Activated CD4-positive, alpha-beta T cell treated with anti-CD3 and anti-CD28 coated beads, Interleukin-2, amount 50 U/mL, for 24 hours (primary cell): ENCODE results near the gene LRRC14B.
"Not testable (repeated sequence)": the region's sequence is repeated elsewhere in the genome, so short reads cannot be mapped to it uniquely, and the experiment has no call there.

Source experiments
- DNase-seq, 2 donors: peaks; one replicate each; pipeline ENCODE4 v3.0.0-alpha.2; 2020; ENCODE audit warnings: low read depth in 1 of 2, low spot score in 1 of 2

Gene LRRC14B

GRCh38 chr5:191949-192690, 825 bp downstream of the LRRC14B start:
- no peak for DNase-seq

- DNase-seq: no peak
These were observed 1.3 kb downstream of the LRRC14B start for GRCh38 chr5:192691-192969.

GRCh38 chr5:192970-193831, 1.9 kb downstream of the LRRC14B start:
- DNase-seq: no peak

GRCh38 chr5:194102-194501, 2.8 kb downstream of the LRRC14B start:
- no peak for DNase-seq

GRCh38 chr5:194603-195209, 3.4 kb downstream of the LRRC14B start:
- DNase-seq: no peak

- DNase-seq: no peak
These were observed 4.3 kb downstream of the LRRC14B start for GRCh38 chr5:195401-196160.

GRCh38 chr5:196350-196749, 5.1 kb downstream of the LRRC14B start:
- no peak for DNase-seq

GRCh38 chr5:197031-197430, 5.7 kb downstream of the LRRC14B start:
- not testable (repeated sequence) for DNase-seq

- no peak for DNase-seq
These were observed 6.7 kb downstream of the LRRC14B start for GRCh38 chr5:197892-198489.

- DNase-seq: no peak
These were observed 7.4 kb downstream of the LRRC14B start for GRCh38 chr5:198516-199196.

- DNase-seq: no peak
These were observed 8.1 kb downstream of the LRRC14B start for GRCh38 chr5:199197-199949.

- DNase-seq: no peak
These were observed 8.8 kb downstream of the LRRC14B start for GRCh38 chr5:199950-200645.

- DNase-seq: no peak
These were observed 9.7 kb downstream of the LRRC14B start for GRCh38 chr5:200985-201384.

GRCh38 chr5:201672-202071, 10.4 kb downstream of the LRRC14B start:
- no peak for DNase-seq

- no peak for DNase-seq
These were observed 12.1 kb downstream of the LRRC14B start for GRCh38 chr5:203246-203930.

- DNase-seq: no peak
These were observed 12.7 kb downstream of the LRRC14B start for GRCh38 chr5:204001-204400.

GRCh38 chr5:204462-204861, 13.2 kb downstream of the LRRC14B start:
- no peak for DNase-seq

- DNase-seq: no peak
These were observed 13.8 kb downstream of the LRRC14B start for GRCh38 chr5:204966-205670.
